PC-9 (cell line): ENCODE data around the gene OBP2A.

ENCODE experiments used
- CTCF ChIP-seq: fragments of 200-600 bp; sonication (generic); conservative IDR thresholded peaks from 2 replicates; pipeline ENCODE4 v1.6.1; 2017; ENCODE audit warnings: mixed run types, antibody characterized with exemption, mild to moderate bottlenecking, moderate library complexity
- EZH2 ChIP-seq: fragments of 200-600 bp; sonication (generic); IDR thresholded peaks from 2 replicates; pipeline ENCODE4 v1.8.0; 2017; ENCODE audit warnings: antibody characterized with exemption, low read depth

GRCh38 chr9:135581636-135582426 is 35.9 kb downstream of the OBP2A start:
- no peak for TF ChIP-seq CTCF
- no peak for TF ChIP-seq EZH2
